Breast epithelium (tissue), 3 donors: ENCODE data around the gene SLF2.

ENCODE experiments used
- POLR2AphosphoS5 ChIP-seq, 3 donors: sonication (generic); formaldehyde crosslinking; IDR thresholded peaks; one replicate each; pipeline ENCODE4 v1.6.1; 2017; ENCODE audit warnings: antibody characterized with exemption in 3 of 3
- TF ChIP-seq, protein P1 (sequence below), 3 donors: fragments of 450-650 bp; IDR thresholded peaks; one replicate each; pipeline ENCODE4 v1.5.1; 2016 to 2017; ENCODE audit warnings: antibody characterized with exemption in 3 of 3, mild to moderate bottlenecking in 3 of 3, moderate library complexity in 3 of 3

DNA sequence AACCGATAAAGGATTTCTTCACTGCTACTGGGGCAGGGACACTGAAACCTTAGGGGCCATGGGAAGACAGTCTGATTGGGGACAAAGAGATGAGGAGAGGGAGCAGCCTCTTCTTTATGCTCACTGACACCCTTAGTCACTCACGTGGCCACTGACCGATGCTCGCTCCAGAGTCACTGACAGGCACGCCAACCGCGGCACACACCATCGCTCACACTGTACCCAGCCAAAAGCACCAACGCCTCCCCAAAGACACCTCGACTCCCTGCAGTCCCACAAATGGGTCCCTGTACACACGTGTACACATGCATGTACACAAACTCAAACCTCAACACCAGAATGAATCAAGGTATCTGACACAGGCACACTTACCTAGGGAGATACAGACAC, 35.3 kb upstream of the SLF2 start:
- TF ChIP-seq, protein P1, sequence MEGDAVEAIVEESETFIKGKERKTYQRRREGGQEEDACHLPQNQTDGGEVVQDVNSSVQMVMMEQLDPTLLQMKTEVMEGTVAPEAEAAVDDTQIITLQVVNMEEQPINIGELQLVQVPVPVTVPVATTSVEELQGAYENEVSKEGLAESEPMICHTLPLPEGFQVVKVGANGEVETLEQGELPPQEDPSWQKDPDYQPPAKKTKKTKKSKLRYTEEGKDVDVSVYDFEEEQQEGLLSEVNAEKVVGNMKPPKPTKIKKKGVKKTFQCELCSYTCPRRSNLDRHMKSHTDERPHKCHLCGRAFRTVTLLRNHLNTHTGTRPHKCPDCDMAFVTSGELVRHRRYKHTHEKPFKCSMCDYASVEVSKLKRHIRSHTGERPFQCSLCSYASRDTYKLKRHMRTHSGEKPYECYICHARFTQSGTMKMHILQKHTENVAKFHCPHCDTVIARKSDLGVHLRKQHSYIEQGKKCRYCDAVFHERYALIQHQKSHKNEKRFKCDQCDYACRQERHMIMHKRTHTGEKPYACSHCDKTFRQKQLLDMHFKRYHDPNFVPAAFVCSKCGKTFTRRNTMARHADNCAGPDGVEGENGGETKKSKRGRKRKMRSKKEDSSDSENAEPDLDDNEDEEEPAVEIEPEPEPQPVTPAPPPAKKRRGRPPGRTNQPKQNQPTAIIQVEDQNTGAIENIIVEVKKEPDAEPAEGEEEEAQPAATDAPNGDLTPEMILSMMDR (IDR thresholded peaks at IDR 0.05) = no peak
- TF ChIP-seq POLR2AphosphoS5 (IDR thresholded peaks at IDR 0.05) = no peak
